GM21360 (cell line): Measurements from ENCODE around the gene SALL4.
"Not testable (repeated sequence)": the region's sequence is repeated elsewhere in the genome, so short reads cannot be mapped to it uniquely, and the experiment has no call there.

Experiments
- ATAC-seq: cut with Tn5 transposase; IDR thresholded peaks from one replicate; pipeline ENCODE4 v1.9.1; 2021; ENCODE audit warnings: mild to moderate bottlenecking, moderate library complexity; ENCODE audit not compliant: unreplicated experiment

Gene SALL4

GRCh38 chr20:51803148-51803854 is 980 bp upstream of the SALL4 start:
- ATAC-seq, result no peak

GRCh38 chr20:51801823-51802123 is 548 bp downstream of the SALL4 start:
- no peak for ATAC-seq

GRCh38 chr20:51801122-51801822 is 1.0 kb downstream of the SALL4 start:
- ATAC-seq, result no peak

GRCh38 chr20:51800872-51801121 is 1.5 kb downstream of the SALL4 start:
- ATAC-seq, result no peak

GRCh38 chr20:51800060-51800871 is 2.1 kb downstream of the SALL4 start:
- ATAC-seq, result no peak

GRCh38 chr20:51799401-51799860 is 2.9 kb downstream of the SALL4 start:
- no peak for ATAC-seq

- no peak for ATAC-seq
These were observed 4.8 kb downstream of the SALL4 start for GRCh38 chr20:51797357-51798025.

GRCh38 chr20:51796340-51796739 is 6.0 kb downstream of the SALL4 start:
- ATAC-seq, result no peak

GRCh38 chr20:51792960-51793359 is 9.4 kb downstream of the SALL4 start:
- ATAC-seq, result no peak

GRCh38 chr20:51791626-51792025 is 10.7 kb downstream of the SALL4 start:
- no peak for ATAC-seq

- no peak for ATAC-seq
These were observed 12.1 kb downstream of the SALL4 start for GRCh38 chr20:51790256-51790655.

GRCh38 chr20:51789434-51789833 is 12.9 kb downstream of the SALL4 start:
- ATAC-seq, result no peak

GRCh38 chr20:51788822-51789221 is 13.5 kb downstream of the SALL4 start:
- ATAC-seq, result no peak

- no peak for ATAC-seq
These were observed 18.0 kb downstream of the SALL4 start for GRCh38 chr20:51784299-51784698.

- ATAC-seq, result not testable (repeated sequence)
These were observed 24.0 kb downstream of the SALL4 start for GRCh38 chr20:51778229-51778759.

GRCh38 chr20:51775241-51775640 is 27.1 kb downstream of the SALL4 start:
- no peak for ATAC-seq

- no peak for ATAC-seq
These were observed 30.1 kb downstream of the SALL4 start for GRCh38 chr20:51772236-51772635.

- no peak for ATAC-seq
These were observed 32.2 kb downstream of the SALL4 start for GRCh38 chr20:51769976-51770615.

- no peak for ATAC-seq
These were observed 33.4 kb downstream of the SALL4 start for GRCh38 chr20:51768759-51769517.
